ENCODE data around the gene VTN.

The VTN gene

GRCh38 chr17:28396635-28397239 lies 26.6 kb upstream of the VTN start:
- Histone ChIP-seq H3K27ac (ENCODE audit: poor library complexity, severe bottlenecking) (no peak overlapping the region), H3K36me3 (ENCODE audit: low read depth) (peaks cover 31% of the 10 kb centered on the region), H3K4me3 (ENCODE audit: severe bottlenecking) (no peak overlapping the region), H3K4me1 (ENCODE audit: insufficient read depth, poor library complexity, severe bottlenecking) (peaks cover 5% of the 10 kb centered on the region), H3K9me3 (ENCODE audit: severe bottlenecking) (no peaks in the 10 kb centered on the region), H3K27me3 (ENCODE audit: insufficient read depth, poor library complexity, severe bottlenecking) (no peaks in the 10 kb centered on the region)
- peak; percentile 25; the same call in 2 of the 3 replicates for ATAC-seq (ENCODE audit: low read depth)
- DNase-seq (ENCODE audit: low spot score): no peak
- TF ChIP-seq, protein P1, sequence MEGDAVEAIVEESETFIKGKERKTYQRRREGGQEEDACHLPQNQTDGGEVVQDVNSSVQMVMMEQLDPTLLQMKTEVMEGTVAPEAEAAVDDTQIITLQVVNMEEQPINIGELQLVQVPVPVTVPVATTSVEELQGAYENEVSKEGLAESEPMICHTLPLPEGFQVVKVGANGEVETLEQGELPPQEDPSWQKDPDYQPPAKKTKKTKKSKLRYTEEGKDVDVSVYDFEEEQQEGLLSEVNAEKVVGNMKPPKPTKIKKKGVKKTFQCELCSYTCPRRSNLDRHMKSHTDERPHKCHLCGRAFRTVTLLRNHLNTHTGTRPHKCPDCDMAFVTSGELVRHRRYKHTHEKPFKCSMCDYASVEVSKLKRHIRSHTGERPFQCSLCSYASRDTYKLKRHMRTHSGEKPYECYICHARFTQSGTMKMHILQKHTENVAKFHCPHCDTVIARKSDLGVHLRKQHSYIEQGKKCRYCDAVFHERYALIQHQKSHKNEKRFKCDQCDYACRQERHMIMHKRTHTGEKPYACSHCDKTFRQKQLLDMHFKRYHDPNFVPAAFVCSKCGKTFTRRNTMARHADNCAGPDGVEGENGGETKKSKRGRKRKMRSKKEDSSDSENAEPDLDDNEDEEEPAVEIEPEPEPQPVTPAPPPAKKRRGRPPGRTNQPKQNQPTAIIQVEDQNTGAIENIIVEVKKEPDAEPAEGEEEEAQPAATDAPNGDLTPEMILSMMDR (IDR thresholded peaks at IDR 0.05; ENCODE audit: poor library complexity, severe bottlenecking): no peak

DNA sequence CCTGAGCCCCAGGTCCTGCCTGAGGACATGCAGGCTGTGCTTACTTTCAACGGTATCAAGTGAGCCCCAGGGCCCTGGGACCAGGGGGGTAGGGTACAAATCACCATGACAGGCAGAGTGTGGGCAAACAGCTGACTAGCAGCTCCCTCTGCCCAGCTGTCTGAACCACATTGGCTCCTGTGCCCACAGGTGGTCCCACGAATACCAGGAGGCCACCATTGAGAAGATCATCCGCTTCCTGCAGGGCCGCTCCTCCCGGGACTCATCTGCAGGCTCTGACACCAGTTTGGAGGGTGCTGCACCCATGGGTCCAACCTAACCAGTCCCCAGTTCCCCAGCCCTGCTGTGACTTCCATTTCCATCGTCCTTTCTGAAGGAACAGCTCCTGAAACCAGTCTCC lies 25.9 kb upstream of the VTN start:
- TF ChIP-seq, protein P1 (IDR thresholded peaks at IDR 0.05; ENCODE audit: poor library complexity, severe bottlenecking): no peak
- peaks cover 23% of the 10 kb centered on the region for H3K36me3 ChIP-seq (ENCODE audit: low read depth)

GRCh38 chr17:28395426-28395825 lies 25.3 kb upstream of the VTN start:
- H3K9me3 ChIP-seq (ENCODE audit: severe bottlenecking): no peaks in the 10 kb centered on the region
- H3K27me3 ChIP-seq (ENCODE audit: insufficient read depth, poor library complexity, severe bottlenecking): no peaks in the 10 kb centered on the region
- DNase-seq (ENCODE audit: low spot score) (no peak), ATAC-seq (ENCODE audit: low read depth) (no peak)
- H3K27ac ChIP-seq (ENCODE audit: poor library complexity, severe bottlenecking): peak overlapping the region; percentile 9
- TF ChIP-seq, protein P1 (IDR thresholded peaks at IDR 0.05; ENCODE audit: poor library complexity, severe bottlenecking): no peak
- no peak overlapping the region for H3K4me3 ChIP-seq (ENCODE audit: severe bottlenecking)
- peaks cover 5% of the 10 kb centered on the region for H3K4me1 ChIP-seq (ENCODE audit: insufficient read depth, poor library complexity, severe bottlenecking)
- peaks cover 17% of the 10 kb centered on the region for H3K36me3 ChIP-seq (ENCODE audit: low read depth)

More for the DNA sequence above, 25.9 kb upstream of the VTN start:
- H3K4me3 ChIP-seq (ENCODE audit: severe bottlenecking): no peak overlapping the region
- ATAC-seq (ENCODE audit: low read depth): no peak
- no peaks in the 10 kb centered on the region for H3K9me3 ChIP-seq (ENCODE audit: severe bottlenecking)
- peaks cover 5% of the 10 kb centered on the region for H3K4me1 ChIP-seq (ENCODE audit: insufficient read depth, poor library complexity, severe bottlenecking)
- no peak for DNase-seq (ENCODE audit: low spot score)
- H3K27ac ChIP-seq (ENCODE audit: poor library complexity, severe bottlenecking): no peak overlapping the region
- H3K27me3 ChIP-seq (ENCODE audit: insufficient read depth, poor library complexity, severe bottlenecking): no peaks in the 10 kb centered on the region

GRCh38 chr17:28394337-28395116 lies 24.4 kb upstream of the VTN start:
- ATAC-seq (ENCODE audit: low read depth): peak; percentile 7; the same call in 1 of the 3 replicates
- H3K4me1 ChIP-seq (ENCODE audit: insufficient read depth, poor library complexity, severe bottlenecking): peaks cover 5% of the 10 kb centered on the region
- no peaks in the 10 kb centered on the region for H3K9me3 ChIP-seq (ENCODE audit: severe bottlenecking)
- TF ChIP-seq, protein P1 (IDR thresholded peaks at IDR 0.05; ENCODE audit: poor library complexity, severe bottlenecking): no peak
- no peak overlapping the region for H3K4me3 ChIP-seq (ENCODE audit: severe bottlenecking)
- no peaks in the 10 kb centered on the region for H3K27me3 ChIP-seq (ENCODE audit: insufficient read depth, poor library complexity, severe bottlenecking)
- peaks cover 17% of the 10 kb centered on the region; the same call in 1 of the 2 replicates for H3K36me3 ChIP-seq (ENCODE audit: low read depth)
- H3K27ac ChIP-seq (ENCODE audit: poor library complexity, severe bottlenecking): peak overlapping the region; percentile 9
- no peak for DNase-seq (ENCODE audit: low spot score)
